Measurements from ENCODE around the gene SMYD1. TPM values are rescaled to one million over a fixed set of nuclear protein-coding genes. Genes with fewer than 3 reads are reported as not detected.

SMYD1 gene
- total RNA-seq, 1 experiment from 2014 or later: 1.6 TPM

DNA sequence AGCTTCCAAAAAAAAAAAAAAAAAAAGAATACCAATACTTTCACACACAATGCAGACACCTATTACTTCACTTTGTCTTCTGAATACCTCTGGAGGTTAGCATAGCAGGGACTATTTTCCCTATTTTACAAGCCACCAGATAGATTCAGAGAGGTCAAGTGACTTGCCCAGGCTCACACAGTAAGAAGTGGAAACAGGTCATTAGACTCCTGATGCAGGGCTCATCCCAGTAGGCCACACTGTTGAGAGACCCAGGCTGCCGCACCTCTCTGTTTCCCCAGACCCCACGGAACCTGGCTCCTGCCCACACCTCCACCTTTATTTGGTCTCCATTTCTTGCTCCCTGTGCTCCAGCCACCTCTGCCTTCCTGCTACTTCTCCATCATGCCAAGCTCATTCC is 19.4 kb downstream of the SMYD1 start:
- no peak for DNase-seq (ENCODE audit: low read depth)

DNA sequence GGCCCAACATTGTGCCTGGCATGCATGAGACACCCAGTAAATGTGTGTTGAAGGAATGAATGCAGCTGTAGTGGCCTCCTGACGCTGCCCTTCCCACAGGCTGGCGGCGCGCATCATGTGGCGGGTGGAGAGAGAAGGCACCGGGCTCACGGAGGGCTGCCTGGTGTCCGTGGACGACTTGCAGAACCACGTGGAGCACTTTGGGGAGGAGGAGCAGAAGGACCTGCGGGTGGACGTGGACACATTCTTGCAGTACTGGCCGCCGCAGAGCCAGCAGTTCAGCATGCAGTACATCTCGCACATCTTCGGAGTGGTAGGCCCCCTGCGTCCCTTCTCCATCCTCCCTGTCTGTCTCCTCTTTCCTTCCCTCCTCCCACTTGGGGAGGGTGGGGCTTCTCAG is 20.1 kb downstream of the SMYD1 start:
- DNase-seq (ENCODE audit: low read depth): no peak

DNA sequence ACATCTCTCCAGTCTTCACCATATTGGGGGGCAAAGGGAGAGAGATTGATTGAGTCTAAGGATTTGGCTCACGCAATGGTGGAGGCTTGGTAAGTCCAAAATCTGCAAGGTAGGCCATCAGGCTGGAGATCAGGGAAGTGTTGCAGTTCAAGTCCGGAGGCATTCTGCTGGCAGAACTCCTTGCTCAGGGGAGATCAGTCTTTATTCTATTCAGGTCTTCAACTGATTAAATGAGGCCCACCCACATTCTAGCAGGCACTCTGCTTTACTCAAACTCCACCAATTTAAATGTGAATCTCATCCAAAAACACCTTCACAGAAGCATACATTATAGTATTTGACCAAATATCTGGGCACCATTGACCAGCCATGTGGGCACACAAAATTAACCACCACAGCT is 21.4 kb downstream of the SMYD1 start:
- DNase-seq (ENCODE audit: low read depth): no peak

DNA sequence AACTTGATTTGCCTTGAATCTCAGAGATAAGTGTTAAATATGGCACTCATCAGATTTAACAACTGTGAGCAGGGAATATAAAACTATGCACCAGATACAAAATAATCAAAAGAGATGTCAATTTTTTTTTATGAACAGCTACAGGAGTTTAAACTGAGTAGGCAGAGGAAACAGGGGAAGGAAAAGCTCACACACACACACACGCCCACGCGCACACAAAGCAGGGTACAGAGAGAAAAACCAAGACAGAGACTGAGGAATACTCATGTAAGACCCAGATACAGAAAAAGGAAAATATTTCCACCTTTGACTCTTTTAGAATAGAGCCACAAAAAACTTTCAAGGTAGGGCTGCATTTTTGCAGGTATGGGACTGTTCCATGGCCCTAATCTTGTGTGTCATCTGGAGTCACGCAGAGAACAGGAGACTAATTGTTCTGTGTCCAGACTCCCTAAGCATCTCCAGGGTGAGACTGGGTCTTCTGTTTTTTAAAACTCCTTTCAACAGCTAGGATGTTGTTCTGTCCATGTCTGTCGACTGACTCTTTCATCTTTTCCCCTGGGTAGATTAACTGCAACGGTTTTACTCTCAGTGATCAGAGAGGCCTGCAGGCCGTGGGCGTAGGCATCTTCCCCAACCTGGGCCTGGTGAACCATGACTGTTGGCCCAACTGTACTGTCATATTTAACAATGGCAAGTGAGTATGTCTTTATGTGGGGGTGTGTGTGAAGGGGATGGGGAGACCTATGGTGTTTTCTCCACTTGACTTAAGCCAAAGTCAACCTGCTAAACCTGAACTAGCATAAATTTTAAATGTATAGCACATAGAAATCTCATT is 23.0 kb downstream of the SMYD1 start:
- DNase-seq (ENCODE audit: low read depth): no peak

DNA sequence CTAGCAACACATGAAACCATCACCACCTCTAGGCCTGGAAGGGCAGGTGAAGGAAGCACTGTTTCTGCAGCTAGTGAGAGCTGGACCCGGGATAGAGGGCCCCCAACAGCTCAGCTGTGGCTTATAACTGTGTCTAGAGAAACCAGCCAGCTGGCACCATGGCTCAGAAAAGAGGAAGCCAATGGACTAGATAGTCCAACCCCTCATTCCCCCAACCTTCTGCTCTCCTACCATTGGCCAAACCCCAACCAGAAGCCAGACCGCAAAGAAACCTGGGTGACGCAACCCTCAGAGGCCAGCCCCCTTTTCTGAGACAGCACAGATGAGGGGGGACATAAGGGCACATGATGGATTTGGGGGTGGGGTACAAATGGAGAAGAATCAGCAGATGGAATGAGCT is 24.3 kb downstream of the SMYD1 start:
- no peak for DNase-seq (ENCODE audit: low read depth)

DNA sequence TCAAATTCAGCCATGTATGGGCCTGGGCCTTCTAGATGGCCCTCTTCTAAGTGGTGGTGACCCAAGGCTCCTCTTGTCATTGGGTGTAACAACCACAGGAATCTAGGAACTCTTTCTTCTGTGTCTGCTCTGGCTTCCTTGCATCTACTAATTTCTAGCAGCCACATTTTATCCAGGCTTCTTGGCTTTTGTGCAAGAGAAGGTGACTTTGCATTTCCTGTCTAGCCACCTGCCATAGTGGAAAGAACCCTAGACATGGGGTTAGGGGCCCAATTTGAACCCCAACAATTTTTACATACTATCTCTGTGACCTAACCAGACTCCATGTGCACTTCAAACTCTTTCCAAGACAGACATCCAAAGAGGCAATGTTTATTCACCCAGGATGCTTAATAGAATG is 25.1 kb downstream of the SMYD1 start:
- no peak for DNase-seq (ENCODE audit: low read depth)

DNA sequence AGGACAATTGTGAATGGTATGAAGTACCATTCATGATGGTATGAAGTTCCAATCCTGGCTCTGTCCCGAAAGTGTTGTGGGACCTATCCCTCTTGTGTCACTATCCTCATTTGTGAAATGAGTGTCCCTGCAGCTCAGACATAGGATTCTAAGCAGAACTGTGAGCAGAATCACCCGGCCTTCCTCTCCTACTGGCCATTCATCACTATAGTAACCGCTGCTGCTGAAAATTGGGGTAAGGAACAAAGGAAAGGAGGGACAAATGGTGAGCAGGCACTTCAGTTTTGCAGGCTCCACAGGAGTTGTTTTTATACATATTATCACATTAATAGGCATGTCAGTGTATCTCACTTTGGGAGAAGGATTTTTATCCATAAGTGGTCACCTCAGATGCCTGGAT is 27.4 kb downstream of the SMYD1 start:
- DNase-seq (ENCODE audit: low read depth): no peak

DNA sequence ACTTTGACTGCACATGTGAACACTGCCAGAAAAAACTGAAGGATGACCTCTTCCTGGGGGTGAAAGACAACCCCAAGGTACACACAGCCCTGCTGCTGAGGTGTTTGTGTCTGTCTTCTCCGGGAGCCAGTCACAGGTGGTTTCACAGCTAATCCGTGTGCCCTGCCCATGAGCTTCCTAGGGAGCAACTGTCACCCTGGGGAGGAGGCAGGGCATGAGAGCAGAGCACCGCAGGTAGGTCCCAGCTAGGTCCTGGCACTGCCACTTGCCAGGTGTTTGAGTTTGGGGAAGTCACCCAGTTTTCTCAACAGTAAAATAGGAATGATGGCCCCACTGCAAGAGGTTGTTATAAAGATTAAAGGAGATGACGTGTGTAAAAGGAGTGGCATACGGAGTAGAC is 29.1 kb downstream of the SMYD1 start:
- no peak for DNase-seq (ENCODE audit: low read depth)

DNA sequence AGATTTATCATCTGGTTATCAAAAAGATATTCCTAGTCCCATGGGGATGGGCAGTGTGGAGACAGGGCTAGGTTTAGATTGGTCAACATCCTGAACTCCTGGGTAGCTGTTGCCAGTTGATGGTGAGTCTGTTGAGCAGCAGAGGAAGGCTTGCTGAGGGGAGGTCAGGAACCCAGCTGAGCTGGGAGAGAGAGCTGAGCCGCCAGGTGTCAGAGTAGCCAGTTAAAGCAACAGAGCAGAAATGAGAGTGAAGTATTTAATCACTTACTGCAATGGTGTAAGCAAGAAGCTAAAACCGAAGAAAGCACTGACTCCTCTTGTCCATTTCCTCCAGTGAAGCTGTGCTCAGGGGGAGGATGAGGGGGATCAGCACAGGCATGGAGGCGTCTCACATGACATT is 29.6 kb downstream of the SMYD1 start:
- no peak for DNase-seq (ENCODE audit: low read depth)

DNA sequence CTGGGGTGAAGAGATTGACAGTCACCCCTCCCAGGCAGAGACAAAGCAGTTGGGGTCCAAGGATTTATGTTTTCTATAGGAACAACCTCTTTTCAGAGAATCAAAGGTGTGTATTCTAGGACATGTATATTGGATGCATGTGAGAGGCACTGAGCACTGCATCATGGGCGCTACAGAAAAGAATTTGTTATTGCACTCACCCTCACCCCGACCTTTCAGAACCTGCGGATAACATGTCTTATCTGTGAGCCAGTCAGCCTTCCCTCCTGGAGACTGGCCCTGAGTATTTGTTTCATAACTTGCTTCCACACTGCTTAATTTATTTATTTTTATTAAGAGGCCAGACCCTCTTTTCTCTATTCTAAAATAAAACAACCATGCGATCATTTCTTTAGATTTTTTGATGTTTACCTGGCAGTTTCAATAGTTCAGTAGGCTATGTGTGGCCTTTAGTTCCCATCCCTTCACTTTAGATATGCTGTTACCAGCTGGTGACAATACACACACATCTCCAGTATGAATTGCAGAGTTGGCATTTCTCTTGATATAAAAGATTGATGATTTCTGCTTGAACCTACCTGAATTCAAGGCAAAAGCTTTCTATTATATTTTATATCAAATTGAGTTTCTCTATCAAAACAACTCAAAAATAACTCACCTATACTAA is 30.4 kb downstream of the SMYD1 start:
- DNase-seq (ENCODE audit: low read depth): no peak

DNA sequence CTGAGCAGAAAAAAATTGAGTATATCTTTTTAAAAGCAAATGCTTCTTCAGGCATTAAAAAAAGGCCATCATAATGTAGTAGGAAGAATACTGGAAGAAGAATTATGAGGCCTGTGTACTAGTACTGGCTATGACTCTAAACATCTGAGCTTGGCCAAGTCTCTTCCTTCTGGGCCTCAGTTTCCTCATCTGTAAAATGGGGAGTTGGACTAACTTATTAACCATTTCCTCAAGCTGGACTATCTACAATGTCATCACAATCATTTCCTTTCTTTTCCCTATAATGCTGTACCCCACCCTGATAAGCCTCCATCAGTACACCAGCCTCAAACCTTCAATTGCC is 30.9 kb downstream of the SMYD1 start:
- DNase-seq (ENCODE audit: low read depth): no peak

DNA sequence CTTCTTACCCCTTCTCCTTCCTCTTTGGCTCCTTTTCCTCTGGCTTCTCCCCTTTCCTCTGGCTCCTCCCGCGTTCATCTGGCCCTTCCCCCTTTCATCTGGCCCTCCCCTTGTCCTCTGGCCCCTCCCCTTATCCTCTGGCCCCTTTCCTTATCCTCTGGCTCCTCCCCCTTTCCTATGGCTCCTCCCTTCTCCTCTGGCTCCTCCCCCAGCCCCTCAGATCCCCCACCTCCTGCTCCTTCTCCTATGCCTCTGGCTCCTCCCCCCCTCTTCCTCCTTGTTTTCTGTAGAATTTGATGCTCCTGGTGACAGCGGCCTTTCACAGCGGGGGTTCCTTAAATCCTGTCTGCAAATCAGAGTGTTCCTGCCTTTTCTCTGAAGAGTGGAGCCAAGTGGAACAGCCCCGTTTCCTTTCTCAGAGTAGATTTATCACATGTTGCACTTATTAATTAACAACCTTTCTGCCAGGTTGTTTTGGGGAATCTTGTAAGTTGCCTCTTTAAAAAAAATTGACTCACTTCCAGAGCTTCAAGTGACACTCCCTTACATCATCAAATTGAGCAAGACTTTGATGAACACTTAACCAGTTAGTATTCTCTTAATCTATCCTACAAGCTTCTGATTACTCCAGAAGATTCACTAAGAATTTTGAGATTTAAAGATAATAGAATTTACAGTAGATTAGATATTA is 32.3 kb downstream of the SMYD1 start:
- DNase-seq (ENCODE audit: low read depth): peak; percentile 24

DNA sequence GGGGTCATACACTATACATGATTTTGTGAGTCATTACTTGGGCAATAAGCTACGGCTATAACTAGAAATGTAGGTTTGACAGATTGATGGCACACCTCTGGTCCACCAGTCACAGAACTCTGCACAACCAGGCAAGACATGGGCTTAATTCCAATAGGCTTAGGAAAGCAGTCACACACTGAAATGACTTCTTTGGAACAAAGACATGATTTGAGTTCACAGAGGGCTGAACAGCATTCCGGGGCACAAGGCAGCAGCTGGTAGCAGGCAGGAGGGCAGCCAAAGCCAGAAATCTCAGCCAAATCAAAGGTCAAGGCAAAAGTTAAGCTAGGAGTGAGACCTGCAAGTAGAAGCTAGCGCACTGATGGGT is 32.8 kb downstream of the SMYD1 start:
- DNase-seq (ENCODE audit: low read depth): no peak

DNA sequence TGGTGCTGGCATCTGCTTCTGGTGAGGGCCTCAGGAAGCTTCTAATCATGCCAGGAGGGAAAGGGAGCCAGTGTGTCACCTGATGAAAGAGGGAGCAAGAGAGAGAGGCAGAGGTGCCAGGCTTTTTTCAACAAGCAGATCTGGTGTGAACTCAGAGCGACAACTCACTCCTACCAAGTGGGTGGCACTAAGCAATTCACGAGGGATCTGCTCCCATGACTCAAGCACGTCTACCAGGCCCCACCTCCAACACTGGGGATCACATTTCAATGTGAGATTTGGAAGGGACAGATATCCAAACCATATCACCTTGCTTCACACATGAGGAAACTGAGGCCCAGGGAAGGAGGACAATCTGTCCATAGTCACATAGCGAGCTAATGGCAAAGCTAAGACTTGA is 41.2 kb downstream of the SMYD1 start:
- no peak for DNase-seq (ENCODE audit: low read depth)

DNA sequence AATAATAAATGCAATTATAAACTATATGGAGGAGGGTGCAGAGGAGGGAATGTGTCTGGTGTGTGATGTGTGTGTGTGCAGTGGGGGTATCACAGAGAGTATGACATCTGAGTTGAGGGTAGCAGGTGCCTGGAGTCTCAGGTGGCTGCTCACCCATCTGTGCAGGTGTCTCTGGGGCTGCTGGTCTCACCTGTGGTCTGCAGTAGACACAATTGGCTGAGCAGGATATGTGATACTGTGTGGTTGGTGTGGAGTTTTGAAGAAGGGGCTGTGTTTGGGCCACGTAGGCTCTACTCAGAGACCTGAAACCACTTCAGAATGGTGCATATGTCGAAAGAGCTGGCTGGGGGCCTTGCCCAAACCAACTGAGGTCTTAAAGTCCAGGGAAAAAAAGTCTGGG is 43.2 kb downstream of the SMYD1 start:
- DNase-seq (ENCODE audit: low read depth): no peak

DNA sequence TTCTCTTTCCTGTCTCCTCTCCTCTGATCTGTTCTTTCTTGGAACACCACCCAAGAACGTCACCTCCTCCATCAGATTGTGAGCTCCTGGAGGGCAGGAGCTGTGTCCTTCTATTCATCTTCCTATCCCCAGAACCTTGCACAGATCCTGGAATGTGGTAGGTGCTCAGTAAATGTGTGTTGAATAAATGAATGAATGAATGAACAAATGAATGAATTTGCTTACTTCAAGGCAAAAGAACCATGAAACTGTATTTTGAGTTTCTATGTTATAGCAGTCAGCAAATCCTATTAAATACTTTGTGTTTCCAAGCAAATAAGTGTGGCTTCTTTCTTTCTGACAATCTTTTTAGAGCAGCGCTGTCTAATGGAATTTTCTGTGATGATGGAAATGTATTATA is 45.4 kb downstream of the SMYD1 start:
- no peak for DNase-seq (ENCODE audit: low read depth)

DNA sequence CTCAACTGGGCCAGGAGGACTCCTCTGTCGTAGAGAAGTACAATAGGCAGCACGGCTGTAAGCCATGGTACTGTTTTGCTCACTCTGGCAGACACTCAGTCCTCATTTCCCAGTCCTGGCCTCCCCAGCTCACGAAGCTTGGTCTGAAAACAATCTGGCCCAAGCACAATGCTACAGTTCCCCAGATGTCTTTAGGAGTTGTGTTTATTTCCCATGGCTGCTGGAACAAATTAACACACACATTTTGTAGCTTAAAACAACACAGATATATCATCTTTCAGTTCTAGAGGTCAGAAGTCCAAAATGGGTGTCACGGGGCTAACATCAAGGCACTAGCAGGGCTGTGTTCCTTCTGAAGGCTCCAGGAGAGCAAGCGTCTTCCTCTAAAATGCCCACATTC is 47.3 kb downstream of the SMYD1 start:
- DNase-seq (ENCODE audit: low read depth): no peak

DNA sequence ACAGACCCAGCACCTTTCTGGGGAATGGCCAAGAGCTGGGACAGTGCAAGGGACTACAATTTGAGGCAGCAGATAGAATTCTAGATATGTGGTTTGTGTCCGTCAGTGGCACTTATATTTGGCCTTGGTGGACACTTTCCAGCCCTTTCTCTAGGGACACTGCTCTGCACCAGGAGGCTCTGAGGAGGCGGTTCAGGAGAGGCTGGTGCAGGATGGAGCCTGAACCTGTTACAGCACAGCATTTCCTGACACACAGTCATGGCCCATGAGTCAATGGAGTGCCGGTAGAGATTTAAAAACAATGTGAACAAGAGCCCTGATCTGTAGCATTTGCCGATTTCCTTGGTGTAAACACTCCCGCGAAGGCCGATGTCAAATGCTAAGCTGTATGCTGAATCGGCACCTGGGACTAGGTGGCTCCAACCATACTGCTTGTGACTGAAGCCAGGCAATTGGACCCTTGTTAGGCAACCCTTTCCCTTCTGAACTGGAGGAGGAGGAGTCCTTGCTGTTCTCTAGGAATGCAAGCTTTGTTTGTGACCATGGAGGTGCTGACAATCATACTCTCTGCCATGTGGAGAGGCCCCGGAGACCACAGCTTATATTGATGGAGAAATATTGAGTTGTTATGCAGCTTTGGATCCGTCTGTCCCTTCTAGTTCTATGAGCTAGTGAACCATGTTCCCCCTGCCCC is 48.3 kb downstream of the SMYD1 start:
- DNase-seq (ENCODE audit: low read depth): no peak

DNA sequence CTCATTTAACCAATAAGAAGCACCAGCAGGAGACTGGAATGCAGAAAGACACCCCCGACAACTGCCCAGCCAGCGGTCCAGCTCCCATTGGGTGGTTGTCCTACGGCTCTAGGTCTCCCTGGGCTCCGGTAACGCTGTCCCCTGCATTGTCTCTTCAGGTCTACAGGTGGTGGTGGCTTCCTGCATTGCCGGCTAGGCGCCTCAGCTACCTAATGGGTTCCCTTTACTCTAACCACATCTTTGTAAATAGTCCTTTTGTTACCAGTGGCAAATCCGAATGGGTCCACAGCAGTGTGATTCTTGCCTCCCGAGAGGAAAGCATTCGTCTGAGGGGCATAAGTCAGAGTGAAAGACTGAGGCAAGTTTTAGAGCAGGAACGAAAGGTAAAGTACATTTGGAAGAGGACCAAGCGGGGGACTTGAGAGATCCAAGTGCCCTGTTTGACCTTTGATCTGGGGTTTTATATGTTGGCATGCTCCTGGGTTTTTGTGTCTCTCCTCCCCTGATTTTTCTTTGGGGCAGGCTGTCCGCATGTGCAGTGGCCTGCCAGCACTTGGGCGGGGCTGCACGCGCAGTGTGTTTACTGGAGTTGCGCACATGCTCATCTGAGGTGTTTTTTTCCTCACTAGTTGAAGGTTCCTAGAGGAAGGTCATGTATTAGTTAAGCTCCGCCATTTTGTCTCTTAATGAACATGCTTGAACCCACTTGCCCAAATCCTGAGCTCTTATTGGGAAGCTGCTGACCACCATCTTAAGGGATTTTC is 49.2 kb downstream of the SMYD1 start:
- no peak for DNase-seq (ENCODE audit: low read depth)

DNA sequence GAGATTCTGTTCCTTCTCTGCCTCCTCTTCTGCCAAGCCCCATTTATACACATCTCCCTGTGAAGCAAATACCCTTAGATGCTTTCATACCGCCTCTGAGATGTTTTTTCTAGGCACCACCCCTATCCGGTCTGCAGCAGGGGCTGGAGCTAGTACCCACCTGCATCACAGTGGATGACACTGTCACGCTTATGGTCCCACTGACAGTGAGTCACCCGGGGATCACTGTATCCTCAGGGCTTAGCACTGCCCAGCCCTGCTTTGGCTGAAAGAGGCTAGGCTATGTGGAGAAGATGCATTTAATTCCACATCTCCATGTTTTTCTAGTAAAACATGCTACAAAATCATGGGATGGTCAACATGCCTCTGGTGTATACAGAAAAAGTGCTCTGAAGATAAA is 50.3 kb downstream of the SMYD1 start:
- no peak for DNase-seq (ENCODE audit: low read depth)

DNA sequence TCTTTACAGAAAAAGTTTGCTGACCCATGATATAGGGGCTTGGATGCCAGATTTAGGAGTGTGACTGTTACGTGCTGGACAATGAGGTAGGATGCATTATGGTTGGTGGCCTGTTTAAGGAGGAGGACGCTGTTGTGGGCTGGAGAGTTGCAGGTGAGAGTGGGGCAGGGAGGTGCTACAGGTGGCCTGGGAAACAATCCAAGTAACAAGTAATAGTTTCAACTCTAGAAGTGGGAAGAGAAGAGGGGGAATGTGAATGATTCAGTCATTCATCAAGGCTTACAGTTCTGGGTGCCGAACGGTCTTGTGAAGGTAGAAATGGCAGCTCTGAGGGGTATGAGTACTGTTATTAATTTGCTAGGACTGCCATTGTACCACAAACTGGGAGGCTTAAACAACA is 54.1 kb downstream of the SMYD1 start:
- no peak for DNase-seq (ENCODE audit: low read depth)
